Common myeloid progenitor, CD34-positive (primary cell): ENCODE results near the gene TRPM1.

Source experiments
- CTCF ChIA-PET: fragments of 350-600 bp; sonication (Branson Sonifier 250); formaldehyde crosslinking; loops from one replicate; lab custom pipeline; 2021; ENCODE audit warnings: antibody characterized with exemption; lab: Charles Lee
- POLR2A ChIA-PET: fragments of 350-600 bp; sonication (Branson Sonifier 250); formaldehyde crosslinking; loops from one replicate; lab custom pipeline; 2021; ENCODE audit warnings: antibody characterized with exemption; lab: Charles Lee
- DNase-seq, 3 donors: peaks; one replicate each; pipeline versions ENCODE4 v3.0.0 to v3.0.0-alpha.2; 2013
- H3K27ac ChIP-seq, 2 experiments: 1 replicate in 1 of 2; 2 replicates in 1 of 2; pipeline ENCODE4 v1.7.0; 2013; ENCODE audit warnings: inconsistent platforms in 2 of 2, low read length in 2 of 2, mild to moderate bottlenecking in 2 of 2, low read depth in 1 of 2, moderate library complexity in 1 of 2; ENCODE audit not compliant: severe bottlenecking in 2 of 2, insufficient read depth in 1 of 2, poor library complexity in 1 of 2
- H3K27me3 ChIP-seq, 5 experiments: replicated peaks in 2 of 5; 1 replicate in 3 of 5; 2 replicates in 2 of 5; pipeline versions ENCODE4 v1.6.1 to v1.7.0; 2013; ENCODE audit warnings: low read length in 4 of 5, mild to moderate bottlenecking in 2 of 5, moderate library complexity in 2 of 5, inconsistent platforms in 1 of 5; ENCODE audit not compliant: insufficient read depth in 5 of 5, control insufficient read depth in 4 of 5
- H3K36me3 ChIP-seq, 4 experiments: 1 replicate in 2 of 4; 2 replicates in 2 of 4; pipeline versions ENCODE4 v1.6.1 to v1.7.0; 2013; ENCODE audit warnings: low read length in 3 of 4, control low read depth in 1 of 4, mild to moderate bottlenecking in 1 of 4; ENCODE audit not compliant: control insufficient read depth in 4 of 4, insufficient read depth in 4 of 4
- H3K4me1 ChIP-seq, 4 experiments: 1 replicate in 3 of 4; 2 replicates in 1 of 4; pipeline versions ENCODE4 v1.6.1 to v1.7.1; 2013; ENCODE audit warnings: low read length in 3 of 4, mild to moderate bottlenecking in 3 of 4, control low read depth in 1 of 4, inconsistent platforms in 1 of 4, moderate library complexity in 1 of 4; ENCODE audit not compliant: control insufficient read depth in 4 of 4, insufficient read depth in 4 of 4; ENCODE audit errors: control extremely low read depth in 1 of 4
- H3K4me3 ChIP-seq, 7 experiments: 1 replicate in 4 of 7; 2 replicates in 3 of 7; pipeline versions ENCODE4 v1.5.1 to v1.7.0; 2013; ENCODE audit warnings: mild to moderate bottlenecking in 7 of 7, low read length in 6 of 7, moderate library complexity in 6 of 7, inconsistent platforms in 2 of 7, low read depth in 2 of 7, control low read depth in 1 of 7; ENCODE audit not compliant: insufficient read depth in 4 of 7, control insufficient read depth in 1 of 7; ENCODE audit errors: extremely low read depth in 1 of 7
- H3K9me3 ChIP-seq, 5 experiments: 1 replicate in 4 of 5; 2 replicates in 1 of 5; pipeline versions ENCODE4 v1.6.1 to v1.7.1; 2013; ENCODE audit warnings: low read length in 4 of 5, mild to moderate bottlenecking in 2 of 5, inconsistent platforms in 1 of 5, low read depth in 1 of 5, moderate library complexity in 1 of 5; ENCODE audit not compliant: control insufficient read depth in 4 of 5, insufficient read depth in 2 of 5; ENCODE audit errors: control extremely low read depth in 1 of 5
- WGBS: methylation state at CpG from one replicate; pipeline ENCODE4 v1.1.5; 2013; ENCODE audit not compliant: insufficient coverage; 5-methylcytosine and 5-hydroxymethylcytosine counted together

Gene TRPM1

GRCh38 chr15:31065824-31066223 lies 35.7 kb downstream of the TRPM1 start:
- DNase-seq, result no peak
- no peaks in the 10 kb centered on the region for H3K9me3 ChIP-seq
- no peaks in the 10 kb centered on the region for H3K4me1 ChIP-seq
- no peak overlapping the region for H3K4me3 ChIP-seq
- ChIA-PET POLR2A (no interaction called here), CTCF (no interaction called here)
- H3K36me3 ChIP-seq, result no peaks in the 10 kb centered on the region
- H3K27ac ChIP-seq, result no peak overlapping the region
- 92% methylated on average over 6 of the region's 6 CpGs for WGBS
- no peaks in the 10 kb centered on the region for H3K27me3 ChIP-seq

GRCh38 chr15:31062911-31063310 lies 38.6 kb downstream of the TRPM1 start:
- Histone ChIP-seq H3K4me3 (no peak overlapping the region), H3K36me3 (no peaks in the 10 kb centered on the region), H3K27ac (no peak overlapping the region), H3K4me1 (no peaks in the 10 kb centered on the region), H3K9me3 (no peaks in the 10 kb centered on the region), H3K27me3 (no peaks in the 10 kb centered on the region)
- ChIA-PET CTCF (no interaction called here), POLR2A (no interaction called here)
- WGBS, result 92% methylated on average over 12 of the region's 17 CpGs
- DNase-seq, result no peak

GRCh38 chr15:31062310-31062847 lies 39.1 kb downstream of the TRPM1 start:
- Histone ChIP-seq H3K4me1 (no peaks in the 10 kb centered on the region), H3K36me3 (no peaks in the 10 kb centered on the region), H3K27ac (no peak overlapping the region), H3K27me3 (no peaks in the 10 kb centered on the region), H3K9me3 (peaks cover 0 to 3% (median 0%) of the 10 kb centered on the region in 5 experiments), H3K4me3 (no peak overlapping the region)
- CTCF ChIA-PET, result no interaction called here
- no peak for DNase-seq
- 87% methylated on average over 3 of the region's 4 CpGs for WGBS
- POLR2A ChIA-PET, result no interaction called here

GRCh38 chr15:31060429-31061140 lies 40.9 kb downstream of the TRPM1 start:
- Histone ChIP-seq H3K27ac (no peak overlapping the region), H3K36me3 (no peaks in the 10 kb centered on the region), H3K27me3 (no peaks in the 10 kb centered on the region), H3K4me1 (no peaks in the 10 kb centered on the region), H3K4me3 (no peak overlapping the region), H3K9me3 (peaks cover 0 to 8% (median 3%) of the 10 kb centered on the region in 5 experiments)
- ChIA-PET POLR2A (no interaction called here), CTCF (no interaction called here)
- DNase-seq, result no peak
- 97% methylated on average over 15 of the region's 15 CpGs for WGBS

- 97% methylated on average over 4 of the region's 6 CpGs for WGBS
- DNase-seq, result no peak
- Histone ChIP-seq H3K4me1 (no peaks in the 10 kb centered on the region), H3K36me3 (no peaks in the 10 kb centered on the region), H3K4me3 (no peak overlapping the region), H3K9me3 (peaks cover 0 to 10% (median 3%) of the 10 kb centered on the region in 5 experiments), H3K27ac (no peak overlapping the region), H3K27me3 (no peaks in the 10 kb centered on the region)
- CTCF ChIA-PET, result no interaction called here
- POLR2A ChIA-PET, result no interaction called here
Measured at GRCh38 chr15:31058236-31058962, 43.1 kb downstream of the TRPM1 start.

- Histone ChIP-seq H3K4me1 (peaks cover 2 to 25% (median 15%) of the 10 kb centered on the region in 4 experiments), H3K36me3 (no peaks in the 10 kb centered on the region), H3K27ac (no peak overlapping the region), H3K4me3 (no peak overlapping the region), H3K9me3 (peaks cover 0 to 4% (median 0%) of the 10 kb centered on the region in 5 experiments), H3K27me3 (no peaks in the 10 kb centered on the region)
- DNase-seq, result peak in 2 of 3 donors; percentile 51 to 54
- POLR2A ChIA-PET, result no interaction called here
- CTCF ChIA-PET, result interaction anchor here (0.7 kb wide), 1 partner anchor 78 kb away, joined by 3 read pairs; no protein-coding TSS in a partner anchor
- 32% methylated on average over 3 of the region's 3 CpGs for WGBS
Measured at GRCh38 chr15:31051496-31052080, 49.9 kb downstream of the TRPM1 start.
